KBM-7 (cell line): ENCODE measurements around the gene TMEM217.

Experiments
- DNase-seq: peaks from one replicate; pipeline ENCODE4 v3.0.0-alpha.2; 2015
- in situ Hi-C: fragments of 300-500 bp; cut with MboI; formaldehyde crosslinking; loops from 2 replicates; pipeline ENCODE4 v1.14.3; 2020; ENCODE audit warnings: low sequenced_read_pairs, low pct_unique_long_range_greater_than_20kb, mixed read lengths

Gene TMEM217

GRCh38 chr6:37253486-37254007 lies 4.4 kb downstream of the TMEM217 start:
- no peak for DNase-seq
- in situ Hi-C loops, result no loop called here

- in situ Hi-C loops, result no loop called here
- no peak for DNase-seq
Observed at GRCh38 chr6:37251211-37251780, 6.6 kb downstream of the TMEM217 start.

- peak; percentile 51 for DNase-seq
- in situ Hi-C loops, result no loop called here
Observed at GRCh38 chr6:37244430-37245310, 13.3 kb downstream of the TMEM217 start.

- in situ Hi-C loops, result no loop called here
- DNase-seq, result no peak
Observed at GRCh38 chr6:37243816-37244370, 14.1 kb downstream of the TMEM217 start.

GRCh38 chr6:37243131-37243815 lies 14.7 kb downstream of the TMEM217 start:
- in situ Hi-C loops, result no loop called here
- DNase-seq, result no peak

GRCh38 chr6:37242429-37243052 lies 15.4 kb downstream of the TMEM217 start:
- DNase-seq, result no peak
- in situ Hi-C loops, result no loop called here

GRCh38 chr6:37241775-37242428 lies 16.0 kb downstream of the TMEM217 start:
- no peak for DNase-seq
- in situ Hi-C loops, result no loop called here

GRCh38 chr6:37241131-37241530 lies 16.8 kb downstream of the TMEM217 start:
- DNase-seq, result no peak
- in situ Hi-C loops, result no loop called here

- in situ Hi-C loops, result no loop called here
- peak; percentile 97 for DNase-seq
Observed at GRCh38 chr6:37239950-37240713, 17.8 kb downstream of the TMEM217 start.

- in situ Hi-C loops, result no loop called here
- DNase-seq, result no peak
Observed at GRCh38 chr6:37239526-37239925, 18.4 kb downstream of the TMEM217 start.

GRCh38 chr6:37238381-37238780 lies 19.6 kb downstream of the TMEM217 start:
- DNase-seq, result no peak
- in situ Hi-C loops, result no loop called here

- no peak for DNase-seq
- in situ Hi-C loops, result no loop called here
Observed at GRCh38 chr6:37237789-37238188, 20.2 kb downstream of the TMEM217 start.

GRCh38 chr6:37236921-37237320 lies 21.0 kb downstream of the TMEM217 start:
- in situ Hi-C loops, result no loop called here
- no peak for DNase-seq

GRCh38 chr6:37233541-37233940 lies 24.4 kb downstream of the TMEM217 start:
- in situ Hi-C loops, result no loop called here

GRCh38 chr6:37232430-37233017 lies 25.4 kb downstream of the TMEM217 start:
- DNase-seq, result peak; percentile 42
- in situ Hi-C loops, result no loop called here

More at GRCh38 chr6:37233541-37233940, 24.4 kb downstream of the TMEM217 start:
- DNase-seq, result no peak

- in situ Hi-C loops, result no loop called here
- DNase-seq, result no peak
Observed at GRCh38 chr6:37230104-37230503, 27.8 kb downstream of the TMEM217 start.

- DNase-seq, result no peak
- in situ Hi-C loops, result no loop called here
Observed at GRCh38 chr6:37225350-37226169, 32.4 kb downstream of the TMEM217 start.
